Measurements from ENCODE around the gene NR2E3. TPM values are rescaled to one million over a fixed set of nuclear protein-coding genes. Genes with fewer than 3 reads are reported as not detected.
"Not testable (repeated sequence)": the region's sequence is repeated elsewhere in the genome, so short reads cannot be mapped to it uniquely, and the experiment has no call there.

Gene NR2E3

GRCh38 chr15:71844916-71845315 lies 34.6 kb downstream of the NR2E3 start:
- no peak for DNase-seq
- WGBS, result 100% methylated on average over 1 of the region's 2 CpGs
- no peaks in the 10 kb centered on the region for H3K4me1 ChIP-seq (ENCODE audit: control insufficient read depth, insufficient read depth, low read depth, low read length)
- no peak overlapping the region for H3K4ac ChIP-seq (ENCODE audit: low read depth in 1 of 2, low read length in 2 of 2)
- H2BK12ac ChIP-seq (ENCODE audit: low read length in 2 of 2), result no peak overlapping the region
- no peak overlapping the region for H3K23ac ChIP-seq (ENCODE audit: low read length in 2 of 2)
- no peaks in the 10 kb centered on the region for H3K79me1 ChIP-seq (replicated peaks; ENCODE audit: low read length, poor library complexity, severe bottlenecking)
- H3K27ac ChIP-seq (ENCODE audit: low read length, poor library complexity, severe bottlenecking), result no peak overlapping the region
- no peak overlapping the region for H2BK120ac ChIP-seq (ENCODE audit: low read depth, low read length)
- H3K9ac ChIP-seq (ENCODE audit: low read length), result no peak overlapping the region
- no peak overlapping the region for H3K4me2 ChIP-seq (ENCODE audit: low read length, poor library complexity, severe bottlenecking)
- H3K27me3 ChIP-seq (ENCODE audit: control insufficient read depth in 1 of 2, insufficient read depth in 1 of 2, low read length in 2 of 2), result no peaks in the 10 kb centered on the region
- H4K91ac ChIP-seq (ENCODE audit: low read length), result no peak overlapping the region
- no peaks in the 10 kb centered on the region for H3K9me3 ChIP-seq (ENCODE audit: control insufficient read depth, low read length)
- no peak overlapping the region for H2BK5ac ChIP-seq (ENCODE audit: low read depth, low read length, poor library complexity, severe bottlenecking)
- no peak overlapping the region for H2AK5ac ChIP-seq (ENCODE audit: low read length, severe bottlenecking)
- H3K36me3 ChIP-seq (ENCODE audit: control insufficient read depth in 1 of 2, insufficient read depth in 2 of 2, low read depth in 1 of 2, low read length in 2 of 2), result peaks cover 13 to 81% of the 10 kb centered on the region in 2 experiments
- no peak overlapping the region for H3K18ac ChIP-seq (ENCODE audit: low read depth in 1 of 2, low read length in 2 of 2)
- H2AFZ ChIP-seq (ENCODE audit: low read depth, low read length), result no peak overlapping the region
- no peak overlapping the region for H2BK15ac ChIP-seq (ENCODE audit: low read depth, poor library complexity, severe bottlenecking)
- no peak overlapping the region for H4K8ac ChIP-seq (ENCODE audit: low read length)
- H3K4me3 ChIP-seq (ENCODE audit: insufficient read depth in 1 of 2, low read depth in 1 of 2, low read length in 2 of 2), result no peak overlapping the region
- no peak overlapping the region for H3K14ac ChIP-seq (ENCODE audit: low read length in 2 of 2)

- Histone ChIP-seq H3K4me1 (ENCODE audit: control insufficient read depth, insufficient read depth, low read depth, low read length) (no peaks in the 10 kb centered on the region), H4K91ac (ENCODE audit: low read length) (no peak overlapping the region), H3K79me1 (replicated peaks; ENCODE audit: low read length, poor library complexity, severe bottlenecking) (no peaks in the 10 kb centered on the region), H2AFZ (ENCODE audit: low read depth, low read length) (no peak overlapping the region), H3K9ac (ENCODE audit: low read length) (no peak overlapping the region), H2BK12ac (ENCODE audit: low read length in 2 of 2) (no peak overlapping the region), H3K14ac (ENCODE audit: low read length in 2 of 2) (no peak overlapping the region), H4K8ac (ENCODE audit: low read length) (no peak overlapping the region), H3K23ac (ENCODE audit: low read length in 2 of 2) (no peak overlapping the region), H2BK120ac (ENCODE audit: low read depth, low read length) (no peak overlapping the region), H3K4me2 (ENCODE audit: low read length, poor library complexity, severe bottlenecking) (no peak overlapping the region), H3K27ac (ENCODE audit: low read length, poor library complexity, severe bottlenecking) (no peak overlapping the region), H2AK5ac (ENCODE audit: low read length, severe bottlenecking) (no peak overlapping the region), H3K9me3 (ENCODE audit: control insufficient read depth, low read length) (no peaks in the 10 kb centered on the region), H2BK15ac (ENCODE audit: low read depth, poor library complexity, severe bottlenecking) (no peak overlapping the region), H3K4me3 (ENCODE audit: insufficient read depth in 1 of 2, low read depth in 1 of 2, low read length in 2 of 2) (no peak overlapping the region), H2BK5ac (ENCODE audit: low read depth, low read length, poor library complexity, severe bottlenecking) (no peak overlapping the region), H3K4ac (ENCODE audit: low read depth in 1 of 2, low read length in 2 of 2) (no peak overlapping the region), H3K36me3 (ENCODE audit: control insufficient read depth in 1 of 2, insufficient read depth in 2 of 2, low read depth in 1 of 2, low read length in 2 of 2) (peaks cover 13 to 65% of the 10 kb centered on the region in 2 experiments), H3K27me3 (ENCODE audit: control insufficient read depth in 1 of 2, insufficient read depth in 1 of 2, low read length in 2 of 2) (no peaks in the 10 kb centered on the region), H3K18ac (ENCODE audit: low read depth in 1 of 2, low read length in 2 of 2) (no peak overlapping the region)
- DNase-seq, result no peak
- no CpG with 5 or more reads among the region's 1 CpG for WGBS
Observed at GRCh38 chr15:71853543-71853942, 43.2 kb downstream of the NR2E3 start.

GRCh38 chr15:71858232-71858631 lies 47.9 kb downstream of the NR2E3 start:
- H4K8ac ChIP-seq (ENCODE audit: low read length); H2BK120ac ChIP-seq (ENCODE audit: low read depth, low read length); H3K23ac ChIP-seq (ENCODE audit: low read length in 2 of 2); H3K9me3 ChIP-seq (ENCODE audit: control insufficient read depth, low read length); H2BK15ac ChIP-seq (ENCODE audit: low read depth, poor library complexity, severe bottlenecking); H2BK5ac ChIP-seq (ENCODE audit: low read depth, low read length, poor library complexity, severe bottlenecking); H3K4ac ChIP-seq (ENCODE audit: low read depth in 1 of 2, low read length in 2 of 2); H2BK12ac ChIP-seq (ENCODE audit: low read length in 2 of 2); H3K18ac ChIP-seq (ENCODE audit: low read depth in 1 of 2, low read length in 2 of 2); H3K4me1 ChIP-seq (ENCODE audit: control insufficient read depth, insufficient read depth, low read depth, low read length); H4K91ac ChIP-seq (ENCODE audit: low read length); H3K4me3 ChIP-seq (ENCODE audit: insufficient read depth in 1 of 2, low read depth in 1 of 2, low read length in 2 of 2); H3K14ac ChIP-seq (ENCODE audit: low read length in 2 of 2); H2AK5ac ChIP-seq (ENCODE audit: low read length, severe bottlenecking); H3K4me2 ChIP-seq (ENCODE audit: low read length, poor library complexity, severe bottlenecking); H3K9ac ChIP-seq (ENCODE audit: low read length); H2AFZ ChIP-seq (ENCODE audit: low read depth, low read length); H3K27me3 ChIP-seq (ENCODE audit: control insufficient read depth in 1 of 2, insufficient read depth in 1 of 2, low read length in 2 of 2); H3K79me1 ChIP-seq (replicated peaks; ENCODE audit: low read length, poor library complexity, severe bottlenecking); H3K27ac ChIP-seq (ENCODE audit: low read length, poor library complexity, severe bottlenecking); DNase-seq: not testable (repeated sequence)
- peaks cover 0 to 52% of the 10 kb centered on the region in 2 experiments for H3K36me3 ChIP-seq (ENCODE audit: control insufficient read depth in 1 of 2, insufficient read depth in 2 of 2, low read depth in 1 of 2, low read length in 2 of 2)
- 100% methylated on average over 3 of the region's 4 CpGs for WGBS

Small RNAs within 50 kb of the gene (small RNA-seq; reads per million reads assigned to genes)
- not detected for gene RNA5SP399 (ENCODE audit: low read depth)
